Central memory CD4-positive, alpha-beta T cell (primary cell): ENCODE results near the gene UACA.

ENCODE experiments used
- DNase-seq: peaks from one replicate; pipeline ENCODE4 v3.0.0; 2022

The UACA gene

DNA sequence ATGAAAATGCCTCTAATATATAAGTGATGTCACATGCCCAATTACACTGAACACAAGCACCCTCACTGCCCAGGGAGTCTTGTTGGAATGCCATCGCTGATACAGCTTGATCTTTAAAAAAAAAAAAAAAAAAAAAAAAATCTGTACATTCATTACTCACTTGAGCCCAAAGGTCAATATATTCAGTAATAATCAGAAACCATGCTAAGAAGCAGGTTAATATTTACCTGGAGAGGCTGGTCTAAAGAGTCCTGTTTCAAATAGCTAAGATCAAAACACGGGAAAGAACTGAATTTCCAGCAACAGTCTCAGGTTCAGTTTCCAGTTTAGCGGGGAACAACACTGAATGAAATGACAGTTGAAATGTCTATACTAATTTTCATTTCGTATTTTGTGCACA lies 109.9 kb downstream of the UACA start:
- no peak for DNase-seq

DNA sequence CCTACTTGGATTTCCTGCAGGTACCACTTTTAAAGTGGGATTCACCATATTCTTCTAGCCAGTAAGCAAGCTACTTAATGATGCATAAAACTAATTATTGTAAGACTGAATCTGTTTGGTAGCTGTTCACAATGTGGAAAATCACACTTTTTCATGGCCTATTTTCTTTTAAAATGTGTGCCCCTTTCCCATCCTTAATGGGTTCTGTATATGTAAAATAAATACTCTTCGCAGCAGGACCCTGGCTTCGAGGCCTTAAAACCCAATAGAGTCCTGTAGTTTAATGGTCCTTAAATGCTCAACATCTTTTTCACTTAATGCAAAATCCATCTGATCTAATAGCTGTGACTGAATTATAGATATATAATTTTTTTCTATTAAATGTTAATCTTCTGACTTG lies 111.0 kb downstream of the UACA start:
- DNase-seq, result no peak

DNA sequence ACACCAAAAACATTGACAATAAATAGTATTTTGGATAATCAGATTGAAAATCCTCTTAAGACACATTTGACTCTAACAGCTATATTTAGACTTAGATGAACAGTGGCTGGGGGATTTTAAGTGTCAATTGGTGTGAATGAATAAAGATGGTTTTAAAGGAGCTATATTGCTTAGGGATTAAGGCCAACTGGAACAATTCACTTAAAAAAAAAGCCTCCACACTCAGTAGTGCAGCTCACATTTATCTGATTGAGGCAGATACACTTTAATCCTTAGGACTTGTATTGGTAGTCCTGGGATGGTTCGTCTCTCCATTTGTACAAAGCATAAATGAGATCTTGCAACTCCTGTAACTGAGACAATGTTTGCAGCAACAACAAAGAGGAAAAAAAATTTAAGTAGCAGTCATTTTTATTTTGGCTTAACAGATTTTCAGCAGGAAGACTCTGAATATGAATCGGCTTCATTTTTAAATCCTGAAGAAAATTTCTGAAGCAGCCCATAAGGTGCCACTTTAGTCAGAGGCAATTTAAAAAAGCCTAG lies 112.0 kb downstream of the UACA start:
- no peak for DNase-seq

GRCh38 chr15:70650567-70651302 lies 112.6 kb downstream of the UACA start:
- no peak for DNase-seq

GRCh38 chr15:70647396-70647795 lies 116.0 kb downstream of the UACA start:
- DNase-seq, result no peak

- DNase-seq, result no peak
Observed at GRCh38 chr15:70646169-70646568, 117.2 kb downstream of the UACA start.

GRCh38 chr15:70643783-70644125 lies 119.6 kb downstream of the UACA start:
- no peak for DNase-seq

DNA sequence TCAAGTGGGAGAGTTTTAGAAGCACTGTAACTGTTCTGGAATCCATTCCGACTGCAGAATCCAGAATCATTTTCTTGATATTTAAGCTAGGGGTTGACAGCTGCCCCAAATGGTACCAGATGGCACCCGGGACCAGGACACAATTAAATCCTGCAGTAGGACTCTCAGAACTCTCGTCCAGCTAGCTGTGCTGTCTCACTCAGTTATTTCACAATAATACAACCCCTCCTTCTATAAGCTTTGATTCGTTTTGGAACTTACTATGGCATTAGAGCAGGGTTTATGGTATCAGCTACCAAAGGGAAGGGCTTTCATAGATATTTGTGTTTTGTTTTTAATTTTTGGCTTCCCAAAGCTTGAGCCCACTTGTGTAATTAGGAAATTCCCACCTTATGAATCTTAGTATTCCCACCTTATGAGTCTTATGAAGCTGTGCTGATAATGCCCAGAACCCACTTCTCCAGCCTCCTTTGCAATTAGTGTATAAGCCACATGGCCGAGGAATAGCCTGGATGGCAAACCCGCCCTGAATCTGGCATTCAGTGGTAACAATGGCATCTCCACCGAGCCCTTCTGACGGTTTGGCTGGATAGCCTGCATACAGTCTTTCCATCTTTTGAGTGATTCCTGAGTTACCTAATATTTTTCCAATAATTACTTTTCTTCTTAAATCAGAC lies 120.1 kb downstream of the UACA start:
- DNase-seq, result no peak

DNA sequence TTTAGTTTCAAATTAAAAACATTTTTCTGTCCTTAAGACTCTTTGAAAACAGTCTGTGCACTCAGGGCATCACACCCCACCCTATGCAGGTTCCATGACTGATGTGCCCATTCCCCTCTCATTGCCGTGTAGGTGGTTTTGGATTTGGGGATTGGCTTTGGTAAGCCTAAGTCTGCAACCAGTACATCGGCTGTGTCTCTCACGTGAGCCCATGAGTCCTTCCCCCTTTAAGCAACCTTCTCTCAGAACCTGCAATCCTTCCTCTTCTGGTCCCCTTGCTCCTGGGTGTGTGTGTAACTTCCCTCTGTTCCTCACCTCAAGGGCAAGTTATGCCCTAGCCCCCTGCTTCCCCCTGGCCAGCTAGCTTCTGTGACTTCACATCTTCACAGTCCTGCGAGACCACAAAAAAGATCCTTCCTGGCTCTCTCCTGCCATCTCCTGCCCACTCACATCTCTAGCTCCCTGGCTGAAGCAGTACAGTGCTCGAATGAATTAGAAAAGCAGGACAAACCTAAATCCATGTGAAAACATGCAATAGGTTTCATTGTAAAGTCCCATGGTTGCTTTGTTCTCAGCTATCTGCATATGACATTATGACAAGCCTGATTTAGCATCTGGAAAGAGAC lies 126.7 kb downstream of the UACA start:
- no peak for DNase-seq

- no peak for DNase-seq
Observed at GRCh38 chr15:70635895-70636294, 127.5 kb downstream of the UACA start.

DNA sequence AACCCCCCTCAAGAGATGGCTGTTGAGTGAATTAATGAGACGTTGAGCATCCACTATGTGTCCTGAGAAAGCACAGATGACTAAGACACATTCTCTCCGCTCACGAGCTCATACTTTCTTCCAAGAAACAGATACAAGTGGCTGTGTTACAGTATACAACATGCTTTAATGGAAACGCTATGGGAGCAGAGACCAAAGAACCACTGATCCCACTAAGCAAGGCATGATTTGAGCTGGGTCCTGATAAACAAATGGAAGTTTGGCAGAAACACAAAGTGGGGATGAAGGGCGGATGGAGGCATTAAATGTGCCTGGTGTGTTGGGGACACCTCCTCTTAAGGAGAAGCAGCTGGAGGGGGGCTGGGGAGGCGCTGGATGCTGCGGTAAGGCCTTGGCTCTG lies 129.4 kb downstream of the UACA start:
- DNase-seq, result no peak

- DNase-seq, result no peak
Observed at GRCh38 chr15:70633103-70633831, 130.1 kb downstream of the UACA start.

DNA sequence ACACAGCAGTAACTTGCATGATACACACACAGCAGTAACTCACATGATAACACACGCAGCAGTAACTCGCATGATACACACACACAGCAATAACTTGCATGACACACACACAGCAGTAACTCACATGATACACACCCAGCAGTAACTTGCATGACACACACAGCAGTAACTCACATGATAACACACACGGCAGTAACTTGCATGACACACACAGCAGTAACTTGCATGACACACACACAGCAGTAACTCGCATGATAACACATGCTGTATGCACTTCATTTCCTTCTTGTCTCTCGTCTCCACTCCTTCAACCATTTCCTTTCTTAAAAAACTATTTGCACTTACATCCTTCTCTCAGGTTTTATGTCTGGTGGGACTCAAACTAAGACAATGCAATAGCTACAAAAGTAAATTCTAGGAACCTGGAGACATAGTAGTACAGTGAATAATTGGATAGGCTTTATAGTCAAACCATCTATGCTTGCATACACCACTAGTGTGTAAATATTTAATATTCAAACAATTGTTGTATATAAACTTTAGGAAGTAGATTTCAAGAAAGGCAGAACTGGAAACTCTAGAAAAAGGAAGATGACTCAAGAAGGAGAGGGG lies 130.8 kb downstream of the UACA start:
- no peak for DNase-seq

GRCh38 chr15:70632079-70632478 lies 131.3 kb downstream of the UACA start:
- DNase-seq, result no peak

DNA sequence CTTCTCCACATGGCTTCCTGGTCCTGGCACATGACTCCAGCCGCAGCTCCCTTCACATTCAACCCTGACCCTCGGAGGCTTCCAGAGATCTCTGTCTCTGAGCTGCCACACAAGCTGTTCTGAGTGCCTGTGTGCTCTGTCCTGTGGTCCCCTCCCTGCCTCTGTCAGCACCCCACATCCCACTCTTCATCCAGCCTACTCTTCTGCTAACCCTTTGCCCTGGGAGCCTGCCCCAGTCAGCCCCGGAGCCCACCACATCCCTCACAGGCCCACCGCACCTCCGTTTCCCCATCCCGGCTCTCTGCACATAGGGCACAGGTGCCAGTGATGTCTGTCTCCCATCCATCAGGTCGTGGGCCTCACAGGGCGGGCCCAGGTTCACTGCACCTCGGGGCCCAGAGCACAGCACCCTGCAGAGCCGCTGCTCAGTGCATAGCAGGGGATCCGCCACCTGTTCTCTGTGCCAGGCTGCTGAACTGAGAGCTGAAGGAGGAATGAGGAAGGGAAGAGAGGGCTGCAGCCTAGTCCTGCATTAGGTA lies 133.6 kb downstream of the UACA start:
- no peak for DNase-seq

- no peak for DNase-seq
Observed at GRCh38 chr15:70628549-70628896, 134.8 kb downstream of the UACA start.

GRCh38 chr15:70627734-70628548 lies 135.4 kb downstream of the UACA start:
- DNase-seq, result no peak

GRCh38 chr15:70627322-70627721 lies 136.0 kb downstream of the UACA start:
- no peak for DNase-seq

DNA sequence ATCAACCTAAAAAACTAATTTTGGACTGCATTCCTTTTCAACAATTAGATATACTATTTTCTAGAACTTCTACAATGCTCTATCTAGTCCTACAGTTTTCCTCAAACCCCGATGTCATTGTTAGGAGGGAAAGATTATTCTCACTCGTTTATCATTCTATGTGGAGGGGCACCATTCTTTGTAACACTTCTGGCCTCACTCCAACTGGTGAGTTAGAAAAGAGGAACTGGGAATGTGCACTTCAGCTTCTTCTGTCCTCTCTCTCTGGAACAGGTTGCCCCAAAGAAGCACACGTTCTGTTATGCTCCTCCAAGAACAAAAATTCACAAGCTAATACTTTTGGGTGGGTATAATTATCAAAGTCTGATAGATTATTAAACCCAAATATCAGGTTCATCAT lies 137.9 kb downstream of the UACA start:
- no peak for DNase-seq

DNA sequence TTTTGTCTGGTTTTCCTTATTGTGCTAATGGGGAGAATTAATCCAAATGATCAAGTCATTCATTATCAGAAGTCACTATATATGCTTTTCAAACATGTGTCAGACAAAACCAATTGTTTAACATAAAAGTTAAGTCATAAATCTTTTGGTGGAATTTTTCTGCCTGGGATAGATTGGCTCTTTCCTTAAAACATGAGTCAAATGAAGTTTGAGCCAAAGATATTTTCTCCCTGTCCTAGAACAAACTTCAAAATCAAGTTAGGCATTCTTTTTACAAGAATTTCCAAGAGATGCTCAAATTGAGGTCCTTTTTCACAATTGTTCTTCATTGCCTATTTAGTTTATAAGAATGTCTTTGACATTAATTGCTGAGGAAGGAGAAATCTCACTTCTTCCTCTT lies 138.3 kb downstream of the UACA start:
- DNase-seq, result no peak

DNA sequence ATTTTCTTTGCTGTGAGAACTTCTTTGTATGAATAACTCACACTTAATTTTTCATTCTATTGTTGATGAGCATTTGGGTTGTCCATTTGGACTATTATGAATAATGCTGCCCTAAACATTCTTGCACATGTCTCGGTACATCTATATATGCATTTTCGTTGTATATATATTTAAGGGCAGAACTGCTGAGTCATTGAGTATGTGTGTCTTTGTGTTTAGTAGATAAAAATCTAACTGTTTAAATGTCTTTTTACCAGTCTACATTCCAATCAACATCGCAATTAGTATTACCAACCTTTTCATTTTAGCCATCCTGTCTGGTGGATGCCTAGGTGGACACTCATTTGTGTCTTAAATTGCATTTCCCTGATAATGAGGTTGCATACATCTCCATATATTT lies 144.4 kb downstream of the UACA start:
- no peak for DNase-seq

DNA sequence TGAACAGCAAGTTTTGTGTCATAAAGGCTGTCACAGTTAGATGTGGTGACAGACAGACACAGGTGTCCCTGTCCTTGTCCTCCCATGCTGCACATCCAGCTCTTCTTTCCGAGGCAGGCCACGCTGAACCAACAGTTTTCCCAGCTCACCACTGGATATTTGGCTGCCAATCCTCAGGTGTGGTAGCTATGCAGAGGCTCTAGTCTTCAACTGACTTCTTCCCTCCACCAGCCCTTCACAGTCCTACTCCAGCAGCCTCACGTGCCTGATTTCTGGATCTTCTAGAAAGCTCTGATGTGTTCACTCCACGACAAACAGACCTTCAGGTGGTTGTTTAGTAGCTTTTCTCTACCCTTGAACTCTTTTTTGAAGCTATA lies 145.5 kb downstream of the UACA start:
- DNase-seq, result no peak
